Hematopoietic multipotent progenitor cell (in vitro differentiated cells): ENCODE measurements around the gene PKLR. TPM values are rescaled to one million over a fixed set of nuclear protein-coding genes. Genes with fewer than 3 reads are reported as not detected.
"Not testable (repeated sequence)": the region's sequence is repeated elsewhere in the genome, so short reads cannot be mapped to it uniquely, and the experiment has no call there.

Experiments
- DNase-seq, 3 donors: peaks; one replicate each; pipeline ENCODE4 v3.0.0-alpha.2; 2011 to 2015; ENCODE audit warnings: low read depth in 2 of 3, low spot score in 2 of 3
- total RNA-seq: library from RNA; depleted of rRNA; stranded (reverse); fragments of >200 nt; gene quantifications from one replicate; pipeline ENCODE4 v1.2.3, GENCODE V29; 2012

PKLR gene
- total RNA-seq, 1 donor = 1.1 TPM

DNA sequence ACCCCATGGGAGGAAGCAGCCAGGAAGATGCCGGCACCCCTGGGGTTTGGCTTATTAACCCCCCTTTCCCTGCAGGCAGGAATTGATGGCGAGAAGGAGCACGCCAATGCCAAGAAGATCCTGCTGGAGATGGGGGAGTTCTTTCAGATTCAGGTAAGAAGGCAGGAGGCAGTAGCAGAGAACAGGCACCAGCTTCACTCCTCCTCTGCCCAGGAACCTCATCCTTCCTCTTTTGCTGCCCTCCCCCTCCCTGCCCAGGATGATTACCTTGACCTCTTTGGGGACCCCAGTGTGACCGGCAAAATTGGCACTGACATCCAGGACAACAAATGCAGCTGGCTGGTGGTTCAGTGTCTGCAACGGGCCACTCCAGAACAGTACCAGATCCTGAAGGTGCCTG, 18.3 kb upstream of the PKLR start:
- no peak for DNase-seq

DNA sequence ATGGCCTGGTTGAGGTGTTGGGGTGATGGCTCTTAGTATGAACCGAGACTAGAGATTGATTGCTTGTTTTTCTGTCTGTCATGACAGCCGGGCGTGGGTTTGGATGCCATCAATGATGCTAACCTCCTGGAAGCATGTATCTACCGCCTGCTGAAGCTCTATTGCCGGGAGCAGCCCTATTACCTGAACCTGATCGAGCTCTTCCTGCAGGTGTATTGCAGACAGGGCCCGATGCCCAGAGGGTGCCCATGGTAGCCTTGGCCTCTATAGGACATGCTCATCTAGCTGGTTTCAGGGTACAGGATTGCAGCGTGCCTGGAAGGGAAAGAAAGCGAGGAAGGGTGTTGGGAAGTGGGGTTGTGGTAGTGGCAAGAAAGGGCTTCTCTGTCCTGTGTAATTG, 16.8 kb upstream of the PKLR start:
- DNase-seq = no peak

DNA sequence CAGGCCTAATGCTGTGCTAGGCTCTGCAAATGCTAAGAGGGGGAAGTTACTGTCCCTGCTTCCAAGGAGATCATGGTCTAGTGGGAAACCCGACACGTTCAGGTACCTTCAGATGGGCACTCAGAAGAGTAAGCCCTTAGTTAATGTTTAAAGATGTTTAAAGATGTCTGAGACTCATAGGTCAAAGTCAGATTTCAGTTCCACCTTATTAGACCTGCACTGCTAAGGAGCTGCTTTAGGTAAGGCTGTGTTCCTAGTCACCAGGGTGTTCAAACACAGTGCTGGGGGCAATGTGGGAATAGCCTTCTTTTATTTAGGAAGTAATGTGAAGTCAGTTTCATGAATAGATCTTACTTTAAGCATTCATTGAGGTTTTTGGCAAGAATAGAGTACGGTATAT, 15.7 kb upstream of the PKLR start:
- no peak for DNase-seq

DNA sequence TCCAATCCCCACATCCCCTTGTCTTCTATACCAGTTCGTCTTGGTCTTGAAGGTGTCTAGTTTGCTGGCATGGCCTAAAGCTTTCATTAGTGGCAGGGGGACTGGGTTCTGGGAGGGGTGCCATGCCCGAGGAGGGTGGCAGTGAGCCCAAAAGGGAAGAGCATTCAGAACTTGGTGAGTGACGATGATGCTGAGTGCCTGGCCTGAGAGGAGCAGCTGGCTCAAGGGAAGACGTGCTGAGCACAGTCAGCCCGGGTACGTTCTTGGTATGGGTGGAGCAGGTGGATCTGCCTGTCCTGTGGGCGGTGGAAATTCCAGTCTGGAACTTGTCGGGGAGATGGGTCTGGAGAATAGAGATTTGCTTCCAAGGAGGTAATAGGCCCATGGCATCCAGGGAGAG, 12.0 kb upstream of the PKLR start:
- no peak for DNase-seq

DNA sequence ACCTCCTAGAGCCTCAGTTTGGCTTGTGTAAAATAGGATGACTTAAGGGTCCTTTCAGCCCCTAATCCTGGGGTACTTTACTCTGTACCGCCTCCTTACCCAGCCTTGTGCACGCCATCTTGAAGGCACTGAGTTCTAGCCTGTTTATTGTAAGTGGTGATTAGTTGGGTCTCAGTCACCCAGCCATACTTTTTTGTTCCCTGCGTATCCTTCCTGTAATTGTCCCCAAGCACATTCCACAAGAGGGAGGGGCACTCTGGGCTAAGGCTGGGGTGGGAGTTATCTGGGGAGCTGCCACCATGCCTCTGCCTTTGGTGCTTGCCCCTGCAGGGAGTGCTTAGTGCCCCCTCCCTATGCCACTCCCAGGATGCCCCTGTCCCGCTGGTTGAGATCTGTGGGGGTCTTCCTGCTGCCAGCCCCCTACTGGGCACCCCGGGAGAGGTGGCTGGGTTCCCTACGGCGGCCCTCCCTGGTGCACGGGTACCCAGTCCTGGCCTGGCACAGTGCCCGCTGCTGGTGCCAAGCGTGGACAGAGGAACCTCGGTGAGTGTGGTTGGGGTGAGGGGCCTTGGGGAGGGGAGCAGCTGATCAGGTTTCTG, 8.3 kb upstream of the PKLR start:
- peak in 2 of 3 donors; percentile 14 to 15 for DNase-seq

DNA sequence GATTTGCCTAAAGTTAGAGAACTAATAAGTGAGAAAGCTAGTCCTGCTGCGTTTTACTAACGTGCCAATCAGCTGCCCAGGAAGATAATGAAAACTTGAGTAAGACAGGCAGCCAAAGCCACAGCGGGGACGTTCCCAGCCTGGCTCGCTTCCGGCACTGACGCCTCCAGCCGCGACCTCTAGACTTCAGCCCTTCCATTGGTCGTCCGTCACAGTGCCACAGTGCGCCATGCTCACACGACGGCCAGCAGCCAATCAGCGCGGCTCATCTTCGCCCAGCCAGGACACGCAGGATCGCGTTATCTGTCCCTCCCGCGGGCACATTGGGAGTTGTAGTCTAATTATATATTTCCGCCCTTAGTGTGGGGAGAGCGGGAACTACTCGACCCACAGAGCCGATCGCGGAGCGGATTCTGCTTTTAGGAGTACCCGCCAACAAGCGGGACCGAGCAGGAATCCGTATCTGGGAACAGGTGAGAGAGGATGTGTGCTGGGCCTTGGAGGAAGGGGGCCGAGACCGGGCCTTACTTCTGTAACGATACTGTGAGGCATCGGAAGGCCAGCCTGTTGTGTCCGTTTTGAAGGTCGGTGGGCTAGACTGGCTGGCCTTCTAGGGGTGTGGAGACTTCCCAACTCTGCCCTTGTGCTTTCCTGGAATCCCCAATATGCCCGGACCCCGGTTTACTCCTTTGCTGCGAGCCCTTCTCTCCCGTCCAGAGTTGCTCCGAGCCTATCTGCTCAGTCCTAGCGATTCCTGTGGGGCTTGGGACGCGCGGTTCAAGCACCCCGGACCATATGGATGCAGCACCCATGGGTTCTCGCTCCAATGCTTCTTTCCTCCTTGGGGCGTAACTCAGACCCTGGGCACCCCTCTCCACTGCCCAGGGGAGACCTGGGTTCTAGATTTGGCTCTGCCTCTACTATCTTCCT, 7.5 kb upstream of the PKLR start, which contains the start of gene FDPS:
TSS of gene FDPS (plus strand) at position 374 of the 930 bp plus-strand sequence. CDS start 924 bp downstream, outside the sequence.
- DNase-seq = peak; percentile 87 to 99 (median 99)

DNA sequence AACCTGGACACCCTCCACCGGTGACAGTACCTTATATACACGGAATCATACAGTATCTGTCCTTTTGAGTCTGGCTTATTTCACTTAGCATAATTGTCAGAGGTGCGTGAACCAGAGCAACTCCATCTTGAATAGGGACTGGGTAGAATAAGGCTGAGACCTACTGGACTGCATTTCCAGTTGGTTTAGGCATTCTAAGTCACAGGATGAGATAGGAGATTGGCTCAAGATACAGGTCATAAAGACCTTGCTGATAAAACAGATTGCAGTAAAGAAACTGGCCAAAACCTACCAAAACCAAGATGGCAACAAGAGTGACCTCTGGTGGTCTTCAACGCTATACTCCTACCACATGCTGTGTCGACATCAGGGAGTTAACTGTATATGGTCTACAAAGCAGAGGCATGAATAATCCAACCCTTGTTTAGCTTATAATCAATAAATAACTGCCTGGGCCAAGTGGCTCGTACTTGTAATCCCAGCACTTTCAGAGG, 6.1 kb upstream of the PKLR start:
- DNase-seq = peak in 2 of 3 donors; percentile 55 to 78

DNA sequence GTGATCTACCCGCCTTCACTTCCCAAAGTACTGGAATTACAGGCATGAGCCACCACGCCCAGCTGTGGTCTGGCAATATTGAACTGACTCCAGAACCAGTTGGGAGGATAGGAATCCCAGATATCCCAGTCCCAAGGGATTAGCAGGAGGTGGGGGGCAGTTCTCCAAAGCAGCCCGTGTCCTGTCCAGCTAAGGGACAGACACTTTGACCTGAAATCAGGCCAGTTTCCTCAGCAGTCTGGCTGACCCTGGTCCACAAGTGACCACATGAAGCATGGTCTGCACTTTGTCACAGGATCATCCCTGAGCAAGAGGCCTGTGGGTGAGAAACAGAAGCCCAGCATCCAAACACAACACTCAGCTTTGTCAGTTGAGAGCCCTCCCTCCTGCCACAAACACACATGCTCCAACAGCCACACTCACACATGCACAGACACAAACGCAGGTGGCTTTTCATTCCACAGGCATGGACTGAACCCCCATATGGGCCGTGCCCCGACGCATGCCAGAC, 4.7 kb upstream of the PKLR start:
- no peak for DNase-seq

DNA sequence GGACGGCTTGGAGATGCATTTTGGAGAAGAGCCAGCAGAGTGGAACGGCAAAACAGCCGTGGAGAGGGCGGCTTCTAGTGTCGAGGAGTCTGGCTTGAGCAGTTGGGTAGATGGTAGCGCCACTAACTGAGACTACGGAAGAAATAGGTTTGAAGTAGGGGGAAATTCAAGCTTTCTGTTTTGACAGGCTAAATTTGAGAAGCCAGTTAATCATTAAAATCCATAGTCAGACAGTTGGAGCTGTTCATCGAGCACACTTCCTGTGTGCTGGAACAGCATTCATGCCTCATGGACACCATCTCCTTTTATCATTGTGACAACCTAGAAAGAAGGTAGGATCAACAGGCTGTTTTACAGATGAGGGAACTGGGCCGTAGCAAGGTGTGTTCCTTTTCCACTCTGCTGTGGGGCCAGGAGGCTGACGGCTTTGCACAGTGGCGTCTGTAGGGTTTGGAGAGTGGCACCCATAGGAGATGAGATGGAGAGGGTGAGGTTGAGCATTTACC, 3.4 kb upstream of the PKLR start:
- no peak for DNase-seq

DNA sequence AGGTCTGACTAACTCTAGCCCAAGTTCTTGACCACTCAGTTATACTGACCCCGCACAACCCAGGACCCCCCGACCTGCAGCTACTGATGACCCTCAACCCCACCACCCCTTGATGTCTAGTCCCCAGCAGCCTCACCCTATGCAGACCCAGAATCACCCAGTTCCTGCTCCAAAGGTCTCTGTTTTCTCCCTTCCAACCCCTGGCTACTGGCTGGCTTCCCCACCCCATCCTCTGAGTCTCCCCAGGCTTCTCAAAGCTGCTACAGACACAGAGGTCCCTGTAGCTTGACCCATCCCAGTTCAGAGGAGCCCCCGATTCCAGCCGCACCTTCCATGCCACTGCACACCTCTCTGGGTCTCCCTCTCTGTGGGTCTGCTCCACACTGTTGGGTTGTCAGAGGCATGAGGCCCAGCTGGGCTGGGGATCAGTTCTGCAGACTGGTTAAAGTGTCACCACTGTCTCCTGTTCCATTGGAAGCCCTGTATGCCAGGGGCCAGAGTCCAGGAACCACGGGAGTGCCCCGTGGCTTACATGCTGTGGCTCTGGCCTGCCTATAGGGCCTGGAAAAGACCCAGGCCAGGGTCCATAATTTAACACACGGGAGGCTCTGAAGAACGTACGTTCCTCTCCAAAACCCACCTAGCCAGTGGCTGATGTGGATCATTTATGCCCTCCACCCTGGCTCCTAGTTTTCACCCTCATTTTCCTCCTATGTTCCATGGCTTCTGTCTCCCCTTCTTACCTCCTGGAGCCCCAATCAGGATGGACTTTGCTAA, 497 bp downstream of the PKLR start:
- no peak for DNase-seq

DNA sequence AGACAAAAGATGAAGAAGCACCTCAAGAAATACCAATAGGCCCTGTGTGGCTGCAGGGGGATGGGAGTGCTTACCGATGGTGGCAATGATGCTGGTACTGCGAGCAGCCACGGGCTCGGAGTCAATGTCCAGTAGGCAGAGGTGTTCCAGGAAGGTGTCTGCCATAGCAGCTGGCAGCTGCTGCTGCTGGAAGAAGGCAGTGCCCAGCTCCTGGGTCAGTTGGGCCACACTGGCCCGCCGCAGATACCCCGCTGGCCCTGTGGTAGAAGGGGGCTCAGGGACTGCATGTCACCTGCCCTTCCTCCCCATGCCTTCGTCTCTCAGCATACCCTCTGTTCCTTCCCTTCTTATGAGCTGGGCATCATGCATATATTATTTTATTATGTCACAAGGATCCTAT, 1.2 kb downstream of the PKLR start:
- no peak for DNase-seq

DNA sequence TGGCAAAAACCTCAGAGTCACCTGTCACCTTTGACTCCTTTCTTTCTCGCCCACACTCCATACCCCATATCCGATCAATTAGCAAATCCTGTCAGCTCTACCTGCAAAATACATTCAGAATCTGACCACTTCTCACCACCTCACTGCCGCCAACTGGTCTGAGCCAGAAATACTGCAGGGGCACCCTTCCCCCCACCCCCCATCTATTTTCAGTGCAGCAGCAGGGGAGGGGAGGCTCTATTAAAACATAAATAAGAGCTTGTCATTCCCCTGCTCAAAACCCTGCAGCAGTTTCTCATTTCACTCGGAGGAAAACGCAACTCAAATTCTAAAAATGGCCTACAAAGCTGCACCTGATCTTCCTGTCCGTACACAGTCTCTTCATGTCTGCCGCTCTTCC, 3.9 kb downstream of the PKLR start:
- no peak for DNase-seq

DNA sequence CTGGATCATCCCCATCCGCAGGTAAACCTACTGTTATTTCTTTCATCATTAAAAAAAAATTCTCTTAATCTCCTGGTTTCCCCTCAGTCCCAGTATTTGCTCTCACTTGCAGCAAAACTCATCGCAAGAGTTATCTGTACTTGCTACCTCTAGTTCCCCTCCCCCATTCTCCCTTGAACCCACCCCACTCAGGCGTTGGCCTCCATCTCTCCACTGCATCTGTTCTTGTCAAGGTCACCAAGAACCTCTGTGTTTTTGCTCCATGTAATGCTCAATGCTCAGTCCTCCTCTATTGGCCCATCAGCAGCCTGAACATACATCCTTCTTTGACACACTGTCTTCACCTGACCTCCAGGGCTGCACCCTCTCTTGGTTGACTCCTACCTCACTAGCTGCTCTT, 4.6 kb downstream of the PKLR start:
- no peak for DNase-seq

DNA sequence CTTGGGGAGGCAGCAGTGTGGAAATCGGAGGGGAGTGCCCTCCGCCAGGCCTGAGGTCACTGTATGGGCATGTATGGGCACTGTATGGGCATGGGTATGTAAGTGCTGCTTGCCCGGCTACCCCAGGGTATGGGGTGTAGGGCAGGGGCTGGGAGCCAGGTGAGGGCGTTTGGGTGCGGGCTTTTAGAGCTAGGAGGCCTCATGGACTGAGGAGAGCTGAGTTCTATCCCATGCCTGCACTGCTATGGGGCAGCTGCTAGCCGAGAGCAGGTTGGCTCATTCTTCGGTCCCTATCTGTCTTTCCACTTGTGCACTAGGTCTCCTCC, 5.3 kb downstream of the PKLR start:
- no peak for DNase-seq

DNA sequence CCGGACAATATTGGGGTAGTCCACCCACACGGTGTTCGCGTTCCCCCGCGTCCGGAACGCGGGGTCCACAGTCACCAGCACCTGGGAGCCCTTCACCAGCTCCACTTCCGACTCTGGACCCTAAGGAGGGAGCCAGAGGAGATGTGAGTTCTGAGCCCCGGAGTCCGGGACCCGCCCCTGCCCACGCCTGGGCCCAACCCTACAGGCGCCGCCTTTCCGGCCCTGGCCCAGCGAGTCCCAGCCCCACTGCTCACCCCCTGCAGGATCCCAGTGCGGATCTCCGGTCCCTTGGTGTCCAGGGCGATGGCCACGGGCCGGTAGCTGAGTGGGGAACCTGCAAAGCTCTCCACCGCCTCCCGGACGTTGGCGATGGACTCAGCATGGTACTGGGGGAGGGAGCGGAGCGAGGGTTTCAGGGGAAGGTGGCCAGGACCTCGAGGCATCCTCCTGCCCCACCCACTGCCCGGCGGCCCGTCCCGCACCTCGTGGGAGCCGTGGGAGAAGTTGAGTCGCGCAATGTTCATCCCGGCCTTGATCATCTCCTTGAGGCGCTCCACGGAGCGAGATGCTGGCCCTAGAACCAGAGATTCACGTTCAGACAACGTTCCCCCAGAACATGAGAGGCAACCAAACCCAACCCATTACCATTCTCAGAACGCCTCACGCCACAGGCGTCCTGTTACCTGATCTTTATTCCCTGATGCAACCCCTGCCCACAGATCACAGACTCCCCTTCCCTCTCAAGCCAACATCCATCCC, 5.9 kb downstream of the PKLR start:
- DNase-seq = peak in 1 of 3 donors; percentile 1

DNA sequence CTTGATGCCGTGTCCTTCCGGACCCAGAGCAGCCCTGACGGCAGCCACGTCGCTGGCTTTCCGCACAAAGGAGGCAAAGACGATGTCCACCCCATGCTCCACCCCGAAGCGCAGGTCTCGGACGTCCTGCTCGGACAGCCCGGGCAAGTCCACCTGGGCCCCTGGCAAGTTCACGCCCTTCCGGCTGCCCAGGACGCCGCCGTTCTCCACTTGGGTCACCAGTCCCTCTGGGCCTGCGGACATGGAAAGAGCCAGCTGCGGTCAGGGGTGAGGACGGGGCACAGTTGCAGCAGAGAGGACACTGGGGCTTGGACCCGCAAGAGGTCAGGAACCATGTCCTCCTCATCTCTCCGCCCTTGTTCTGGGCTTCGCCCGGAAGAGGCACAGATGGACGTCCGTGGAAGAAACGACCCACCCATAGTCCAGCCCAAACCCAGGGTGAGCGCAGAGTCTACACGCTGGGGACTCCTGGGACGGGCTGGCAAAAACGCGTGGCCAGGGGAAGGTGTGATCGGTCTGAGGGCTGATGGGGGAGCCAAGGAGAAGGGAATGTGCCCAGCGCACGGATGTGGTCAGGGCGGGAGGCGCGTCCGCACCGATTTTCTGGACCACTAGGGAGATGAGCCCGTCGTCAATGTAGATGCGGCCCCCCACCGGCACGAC, 6.6 kb downstream of the PKLR start:
- DNase-seq = no peak

DNA sequence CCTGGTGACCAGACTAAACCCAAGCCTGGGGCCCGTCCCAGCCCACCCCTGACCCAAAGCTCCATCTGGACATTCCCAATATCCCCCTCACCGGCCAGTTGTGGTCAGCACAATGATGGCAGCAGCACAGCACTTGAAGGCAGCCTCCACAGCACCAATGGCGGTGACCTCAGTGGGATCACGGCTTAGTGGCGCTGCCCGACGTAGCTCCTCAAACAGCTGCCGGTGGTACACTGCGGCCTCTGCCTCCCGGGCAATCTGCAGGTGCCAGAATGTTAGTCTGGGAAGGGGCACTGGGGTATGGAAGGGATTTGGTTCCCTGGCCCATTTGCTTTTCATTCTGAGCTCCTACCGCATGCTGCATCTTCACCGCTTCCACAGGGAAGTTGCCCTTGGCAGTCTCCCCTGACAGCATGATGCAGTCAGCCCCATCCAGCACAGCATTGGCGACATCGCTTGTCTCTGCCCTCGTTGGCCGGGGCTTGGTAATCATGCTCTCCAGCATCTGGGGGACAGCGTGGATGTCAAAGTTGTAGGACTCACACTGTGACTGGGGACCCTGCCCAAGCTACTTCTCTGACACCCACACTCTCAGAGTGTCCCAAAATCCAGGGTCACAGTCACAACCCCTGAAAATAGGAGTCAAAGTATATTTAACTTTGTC, 8.0 kb downstream of the PKLR start:
- DNase-seq = no peak

DNA sequence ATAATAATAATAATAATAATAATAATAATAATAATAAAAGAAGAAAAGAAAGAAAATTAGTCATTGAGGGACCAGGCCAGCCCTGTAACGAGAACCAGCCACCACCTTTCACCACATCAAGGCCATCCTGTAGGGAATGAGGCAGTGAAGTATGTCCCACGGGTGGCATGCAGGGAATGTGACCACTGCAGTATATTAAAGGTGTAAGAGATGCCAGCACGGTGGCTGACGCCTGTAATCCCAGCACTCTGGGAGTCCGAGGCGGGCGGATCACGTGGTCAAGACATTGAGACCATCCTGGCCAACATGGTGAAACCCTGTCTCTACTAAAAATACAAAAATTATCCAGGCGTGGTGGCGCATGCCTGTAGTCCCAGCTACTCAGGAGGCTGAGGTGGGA, 10.2 kb downstream of the PKLR start:
- not testable (repeated sequence) for DNase-seq

DNA sequence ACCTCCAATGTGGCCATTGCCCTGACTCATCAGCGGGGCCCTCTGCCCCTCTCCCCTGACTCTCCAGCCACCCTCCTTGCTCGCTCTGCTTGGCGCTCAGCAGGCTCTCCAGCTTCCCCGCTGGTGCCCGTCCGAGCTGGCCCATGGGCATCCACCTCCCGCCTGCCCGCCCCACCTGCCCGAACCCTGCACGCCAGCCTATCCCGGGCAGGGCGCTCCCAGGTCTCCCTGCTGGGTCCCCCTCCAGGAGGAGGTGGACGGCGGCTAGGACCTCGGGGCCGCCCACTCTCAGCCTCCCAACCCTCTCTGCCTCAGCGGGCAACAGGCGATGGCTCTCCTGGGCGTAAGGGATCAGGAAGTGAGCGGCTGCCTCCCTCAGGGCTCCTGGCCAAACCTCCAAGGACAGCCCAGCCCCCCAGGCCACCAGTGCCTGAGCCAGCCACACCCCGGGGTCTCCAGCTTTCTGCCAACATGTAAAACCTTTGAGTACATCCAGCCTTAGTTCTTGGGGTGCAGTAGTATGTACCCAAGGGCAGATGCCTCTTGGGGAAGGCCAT, 13.2 kb downstream of the PKLR start:
- DNase-seq = no peak
